Transverse colon (tissue), 4 donors: ENCODE measurements around the gene AIFM2.
"Not testable (repeated sequence)": the region's sequence is repeated elsewhere in the genome, so short reads cannot be mapped to it uniquely, and the experiment has no call there.

Experiments
- POLR2A ChIP-seq: fragments of 450-650 bp; IDR thresholded peaks from one replicate; pipeline ENCODE4 v1.6.1; 2016; ENCODE audit warnings: antibody characterized with exemption, mild to moderate bottlenecking, moderate library complexity
- POLR2AphosphoS5 ChIP-seq, 3 donors: sonication (generic); formaldehyde crosslinking; IDR thresholded peaks; one replicate each; pipeline ENCODE4 v1.6.1; 2016; ENCODE audit warnings: antibody characterized with exemption in 3 of 3
- TF ChIP-seq, protein P1 (sequence below), 5 experiments: fragments of 200-600 bp in 3 of 5; fragments of 450-650 bp in 2 of 5; sonication (generic) in 3 of 5; IDR thresholded peaks; 1 replicate in 2 of 5; 2 replicates in 3 of 5; pipeline ENCODE4 v1.5.1; 2016 to 2017; ENCODE audit warnings: antibody characterized with exemption in 5 of 5, inconsistent platforms in 3 of 5, mild to moderate bottlenecking in 2 of 5, moderate library complexity in 1 of 5

DNA sequence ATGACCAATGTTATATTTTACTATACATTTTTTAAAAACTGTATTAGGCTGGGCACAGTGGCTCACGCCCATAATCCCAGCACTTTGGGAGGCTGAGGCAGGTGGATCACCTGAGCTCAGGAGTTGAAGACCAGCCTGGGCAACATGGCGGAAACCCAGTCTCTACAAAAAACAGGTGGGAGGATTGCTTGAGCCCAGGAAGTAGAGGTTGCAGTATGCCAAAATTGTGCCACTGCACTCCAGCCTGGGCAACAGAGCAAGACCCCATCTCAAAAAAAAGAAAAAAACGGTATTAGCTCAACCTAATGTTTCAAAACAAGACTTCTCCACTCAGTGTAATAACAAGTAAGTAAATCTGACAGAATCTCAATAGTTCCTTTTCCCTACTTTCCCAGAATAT, 26.7 kb upstream of the AIFM2 start:
- TF ChIP-seq POLR2AphosphoS5 (IDR thresholded peaks at IDR 0.05); POLR2A: not testable (repeated sequence)
- TF ChIP-seq, protein P1, sequence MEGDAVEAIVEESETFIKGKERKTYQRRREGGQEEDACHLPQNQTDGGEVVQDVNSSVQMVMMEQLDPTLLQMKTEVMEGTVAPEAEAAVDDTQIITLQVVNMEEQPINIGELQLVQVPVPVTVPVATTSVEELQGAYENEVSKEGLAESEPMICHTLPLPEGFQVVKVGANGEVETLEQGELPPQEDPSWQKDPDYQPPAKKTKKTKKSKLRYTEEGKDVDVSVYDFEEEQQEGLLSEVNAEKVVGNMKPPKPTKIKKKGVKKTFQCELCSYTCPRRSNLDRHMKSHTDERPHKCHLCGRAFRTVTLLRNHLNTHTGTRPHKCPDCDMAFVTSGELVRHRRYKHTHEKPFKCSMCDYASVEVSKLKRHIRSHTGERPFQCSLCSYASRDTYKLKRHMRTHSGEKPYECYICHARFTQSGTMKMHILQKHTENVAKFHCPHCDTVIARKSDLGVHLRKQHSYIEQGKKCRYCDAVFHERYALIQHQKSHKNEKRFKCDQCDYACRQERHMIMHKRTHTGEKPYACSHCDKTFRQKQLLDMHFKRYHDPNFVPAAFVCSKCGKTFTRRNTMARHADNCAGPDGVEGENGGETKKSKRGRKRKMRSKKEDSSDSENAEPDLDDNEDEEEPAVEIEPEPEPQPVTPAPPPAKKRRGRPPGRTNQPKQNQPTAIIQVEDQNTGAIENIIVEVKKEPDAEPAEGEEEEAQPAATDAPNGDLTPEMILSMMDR (IDR thresholded peaks at IDR 0.05) = not testable (repeated sequence)
